Loucy (cell line): ENCODE results near the gene DHX32.

ENCODE experiments used
- H2AFZ ChIP-seq: fragments of 200-600 bp; sonication (generic); 2 replicates; pipeline ENCODE4 v1.6.0; 2016; ENCODE audit warnings: antibody characterized with exemption, mild to moderate bottlenecking, low read length, moderate library complexity
- H3F3A ChIP-seq: fragments of 200-600 bp; 2 replicates; pipeline ENCODE4 v1.6.0; 2016; ENCODE audit warnings: antibody characterized with exemption, low read depth, mild to moderate bottlenecking
- H3K27me3 ChIP-seq: fragments of 200-600 bp; sonication (generic); 2 replicates; pipeline ENCODE4 v1.6.1; 2014; ENCODE audit warnings: low read length, mild to moderate bottlenecking; ENCODE audit not compliant: insufficient read depth, poor library complexity, severe bottlenecking
- H3K36me3 ChIP-seq: fragments of 200-600 bp; sonication (generic); 2 replicates; pipeline ENCODE4 v1.6.1; 2016; ENCODE audit warnings: low read length; ENCODE audit not compliant: insufficient read depth
- H3K4me1 ChIP-seq: fragments of 200-600 bp; sonication (generic); 2 replicates; pipeline ENCODE4 v1.5.1; 2014; ENCODE audit warnings: low read length, mild to moderate bottlenecking; ENCODE audit not compliant: insufficient read depth, poor library complexity, severe bottlenecking
- H3K4me2 ChIP-seq: fragments of 200-600 bp; sonication (generic); 2 replicates; pipeline ENCODE4 v1.6.0; 2014; ENCODE audit warnings: antibody characterized with exemption, low read length, low read depth, mild to moderate bottlenecking; ENCODE audit not compliant: poor library complexity, severe bottlenecking
- H3K4me3 ChIP-seq: fragments of 200-600 bp; sonication (generic); 2 replicates; pipeline ENCODE4 v1.5.1; 2014; ENCODE audit warnings: low read length, mild to moderate bottlenecking, mixed read lengths; ENCODE audit not compliant: poor library complexity, severe bottlenecking
- H3K79me2 ChIP-seq: fragments of 200-600 bp; sonication (generic); 2 replicates; pipeline ENCODE4 v1.6.1; 2014; ENCODE audit warnings: low read length; ENCODE audit not compliant: insufficient read depth
- H3K9ac ChIP-seq: fragments of 200-600 bp; sonication (generic); 2 replicates; pipeline ENCODE4 v1.6.0; 2014; ENCODE audit warnings: mild to moderate bottlenecking, low read depth, low read length, moderate library complexity; ENCODE audit not compliant: poor library complexity, severe bottlenecking
- H3K9me2 ChIP-seq: fragments of 200-600 bp; sonication (generic); replicated peaks from 2 replicates; pipeline ENCODE4 v1.6.1; 2016; ENCODE audit warnings: low read depth, low read length, mixed read lengths
- H3K9me3 ChIP-seq: fragments of 200-600 bp; sonication (generic); 2 replicates; pipeline ENCODE4 v1.6.1; 2014; ENCODE audit warnings: mild to moderate bottlenecking, antibody characterized with exemption, low read length, low read depth; ENCODE audit not compliant: insufficient read depth
- H4K20me1 ChIP-seq: fragments of 200-600 bp; sonication (generic); 2 replicates; pipeline ENCODE4 v1.6.0; 2014; ENCODE audit warnings: antibody characterized with exemption, low read length, mild to moderate bottlenecking; ENCODE audit not compliant: insufficient read depth, poor library complexity, severe bottlenecking
- EZH2phosphoT487 ChIP-seq: fragments of 200-600 bp; IDR thresholded peaks from 2 replicates; pipeline ENCODE4 v1.6.1; 2018; ENCODE audit warnings: antibody characterized with exemption, mild to moderate bottlenecking, moderate library complexity, borderline replicate concordance
- TF ChIP-seq, protein P1 (sequence below): fragments of 200-600 bp; sonication (generic); conservative IDR thresholded peaks from 2 replicates; pipeline ENCODE4 v1.5.1; 2014; ENCODE audit warnings: mild to moderate bottlenecking, antibody characterized with exemption, low read length

DHX32 gene

DNA sequence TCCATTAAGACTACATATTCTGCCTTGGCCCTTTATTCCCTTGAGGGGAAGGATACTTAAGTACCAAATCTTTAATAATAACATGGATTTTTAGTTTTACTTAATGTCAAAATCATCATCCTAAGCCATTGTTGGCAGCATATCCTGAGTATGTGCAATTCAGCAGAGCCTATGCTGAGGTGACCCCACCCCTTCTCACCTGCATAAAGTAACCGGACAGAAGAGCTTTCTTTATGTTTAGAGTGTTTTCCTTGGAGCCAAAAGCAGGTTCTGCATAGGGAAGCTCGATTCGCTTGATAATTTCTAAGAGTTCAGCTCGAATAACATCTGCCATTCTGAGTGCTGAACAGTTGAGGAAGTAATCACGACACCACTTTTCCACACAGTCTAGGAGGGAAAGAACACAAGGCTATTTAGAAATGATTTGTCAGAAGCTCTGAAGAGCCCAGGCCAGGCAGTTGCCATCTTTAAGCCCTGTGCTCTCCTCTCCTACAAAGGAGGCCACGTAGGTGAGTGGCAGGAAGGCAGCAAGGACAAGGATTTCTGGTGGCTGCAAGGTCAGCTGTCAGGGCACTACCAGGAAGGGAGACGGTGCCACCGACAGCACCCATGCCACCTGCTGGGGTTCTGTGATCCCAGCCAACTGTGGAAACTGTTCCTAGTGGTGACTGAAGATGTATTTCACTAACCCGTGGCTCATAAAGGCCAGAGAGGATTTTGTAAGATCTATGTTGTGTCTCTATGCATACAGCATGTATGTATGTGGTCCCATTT lies 42.1 kb downstream of the DHX32 start:
- Histone ChIP-seq H3K4me2 (no peak overlapping the region), H3F3A (no peaks in the 10 kb centered on the region), H3K4me3 (no peak overlapping the region), H2AFZ (no peak overlapping the region), H3K9ac (no peak overlapping the region), H3K9me2 (no peaks in the 10 kb centered on the region), H3K4me1 (no peaks in the 10 kb centered on the region), H3K36me3 (peaks cover 29% of the 10 kb centered on the region; the same call in 1 of the 2 replicates), H3K79me2 (no peaks in the 10 kb centered on the region), H3K27me3 (no peaks in the 10 kb centered on the region), H3K9me3 (no peaks in the 10 kb centered on the region), H4K20me1 (no peaks in the 10 kb centered on the region)
- TF ChIP-seq, protein P1, sequence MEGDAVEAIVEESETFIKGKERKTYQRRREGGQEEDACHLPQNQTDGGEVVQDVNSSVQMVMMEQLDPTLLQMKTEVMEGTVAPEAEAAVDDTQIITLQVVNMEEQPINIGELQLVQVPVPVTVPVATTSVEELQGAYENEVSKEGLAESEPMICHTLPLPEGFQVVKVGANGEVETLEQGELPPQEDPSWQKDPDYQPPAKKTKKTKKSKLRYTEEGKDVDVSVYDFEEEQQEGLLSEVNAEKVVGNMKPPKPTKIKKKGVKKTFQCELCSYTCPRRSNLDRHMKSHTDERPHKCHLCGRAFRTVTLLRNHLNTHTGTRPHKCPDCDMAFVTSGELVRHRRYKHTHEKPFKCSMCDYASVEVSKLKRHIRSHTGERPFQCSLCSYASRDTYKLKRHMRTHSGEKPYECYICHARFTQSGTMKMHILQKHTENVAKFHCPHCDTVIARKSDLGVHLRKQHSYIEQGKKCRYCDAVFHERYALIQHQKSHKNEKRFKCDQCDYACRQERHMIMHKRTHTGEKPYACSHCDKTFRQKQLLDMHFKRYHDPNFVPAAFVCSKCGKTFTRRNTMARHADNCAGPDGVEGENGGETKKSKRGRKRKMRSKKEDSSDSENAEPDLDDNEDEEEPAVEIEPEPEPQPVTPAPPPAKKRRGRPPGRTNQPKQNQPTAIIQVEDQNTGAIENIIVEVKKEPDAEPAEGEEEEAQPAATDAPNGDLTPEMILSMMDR: no peak
- TF ChIP-seq EZH2phosphoT487: no peak

DNA sequence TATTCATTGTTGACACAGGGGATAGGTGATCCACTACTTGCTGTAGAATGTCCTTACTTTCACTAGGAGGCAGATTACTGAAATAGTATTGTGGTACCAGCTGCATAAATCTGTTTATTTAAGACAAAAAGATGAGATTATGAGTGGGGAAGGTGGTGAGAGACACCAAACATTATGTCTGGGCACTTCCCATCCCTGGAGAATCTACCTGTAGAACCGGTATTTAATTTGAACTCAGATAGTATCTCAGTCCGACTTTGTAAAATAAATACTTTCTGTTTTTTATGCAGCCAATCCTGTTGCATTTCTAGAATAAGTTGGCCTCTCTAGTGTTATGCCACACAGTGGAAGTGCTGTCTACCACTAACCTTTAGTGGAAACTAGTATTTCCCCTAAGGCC lies 44.3 kb downstream of the DHX32 start:
- no peaks in the 10 kb centered on the region for H4K20me1 ChIP-seq
- no peaks in the 10 kb centered on the region for H3K4me1 ChIP-seq
- H3K4me2 ChIP-seq: no peak overlapping the region
- peaks cover 50% of the 10 kb centered on the region; the same call in 1 of the 2 replicates for H3K36me3 ChIP-seq
- no peaks in the 10 kb centered on the region for H3K9me2 ChIP-seq
- no peak overlapping the region for H3K9ac ChIP-seq
- H3K79me2 ChIP-seq: no peaks in the 10 kb centered on the region
- H3K27me3 ChIP-seq: no peaks in the 10 kb centered on the region
- TF ChIP-seq, protein P1: no peak
- TF ChIP-seq EZH2phosphoT487: no peak
- H3K9me3 ChIP-seq: no peaks in the 10 kb centered on the region
- no peaks in the 10 kb centered on the region for H3F3A ChIP-seq
- H3K4me3 ChIP-seq: no peak overlapping the region
- no peak overlapping the region for H2AFZ ChIP-seq

GRCh38 chr10:125828311-125828710 lies 52.8 kb downstream of the DHX32 start:
- peaks cover 61% of the 10 kb centered on the region for H3K36me3 ChIP-seq
- TF ChIP-seq, protein P1: no peak
- H3K27me3 ChIP-seq: no peaks in the 10 kb centered on the region
- peaks cover 52% of the 10 kb centered on the region for H3K79me2 ChIP-seq
- peaks cover 22% of the 10 kb centered on the region for H3K4me1 ChIP-seq
- H2AFZ ChIP-seq: no peak overlapping the region
- no peaks in the 10 kb centered on the region for H3K9me2 ChIP-seq
- H3K9me3 ChIP-seq: no peaks in the 10 kb centered on the region
- H3K4me3 ChIP-seq: no peak overlapping the region
- H4K20me1 ChIP-seq: peaks cover 48% of the 10 kb centered on the region
- no peak overlapping the region for H3K4me2 ChIP-seq
- no peak overlapping the region for H3K9ac ChIP-seq
- H3F3A ChIP-seq: no peaks in the 10 kb centered on the region
